K562 (cell line): ENCODE results near the gene RFLNA. TPM values are rescaled to one million over a fixed set of nuclear protein-coding genes. Genes with fewer than 3 reads are reported as not detected.

Experiments
- ATAC-seq: fragments of 200-7000 bp; cut with Tn5 transposase; 3 replicates; pipeline ENCODE4 v1.9.1; 2020; ENCODE audit warnings: moderate library complexity
- BruUV-seq: library from RNA; stranded (reverse); fragments of 400-500 nt; replicated peaks from 2 replicates; lab custom pipeline; 2021; lab: Mats Ljungman, UMichigan
- CTCF ChIA-PET: fragments of 300-600 bp; formaldehyde crosslinking; extraction: SDS; loops from one replicate; lab custom pipeline; 2021; ENCODE audit warnings: low intra/inter-chr PET ratio; lab: Yijun Ruan, JAX
- POLR2A ChIA-PET: fragments of 300-600, 350-650 bp; sonication (Branson Sonifier 250); formaldehyde crosslinking; extraction: SDS; loops from one replicate; lab custom pipeline; 2021; ENCODE audit warnings: antibody characterized with exemption, inconsistent platforms; lab: Yijun Ruan, JAX
- DNase-seq, 4 experiments: peaks; one replicate each; pipeline versions ENCODE4 v3.0.0 to v3.0.0-alpha.2; 2011 to 2018; ENCODE audit warnings: low spot score in 3 of 4, mixed read lengths in 3 of 4; ENCODE audit errors: extremely low read depth in 1 of 4
- FAIRE-seq: peaks from 2 replicates; lab custom pipeline; 2011; peaks lifted over from hg19 to GRCh38; lab: Jason Lieb, UNC
- H2AFZ ChIP-seq: 2 replicates; pipeline ENCODE4 v1.6.0; 2011; ENCODE audit warnings: low read depth, low read length, control low read depth, inconsistent platforms
- H3K27ac ChIP-seq: fragments of 200-600 bp; 3 replicates; pipeline ENCODE4 v1.8.0; 2011; ENCODE audit warnings: low read depth, mild to moderate bottlenecking, control low read depth, inconsistent platforms, low read length, moderate library complexity, mixed read lengths; ENCODE audit errors: extremely low read depth
- H3K27me3 ChIP-seq, 2 experiments: fragments of 300-600 bp in 1 of 2; 2 replicates in 1 of 2; 3 replicates in 1 of 2; pipeline versions ENCODE4 v1.6.0 to v1.8.0; 2011; ENCODE audit warnings: inconsistent platforms in 2 of 2, low read length in 2 of 2, mild to moderate bottlenecking in 1 of 2, mixed read lengths in 1 of 2, moderate library complexity in 1 of 2; ENCODE audit not compliant: control insufficient read depth in 2 of 2, insufficient read depth in 2 of 2
- H3K36me3 ChIP-seq: fragments of 300-600 bp; 3 replicates; pipeline ENCODE4 v1.8.0; 2011; ENCODE audit warnings: mild to moderate bottlenecking, low read length, inconsistent platforms; ENCODE audit not compliant: control insufficient read depth, insufficient read depth
- H3K4me1 ChIP-seq, 2 experiments: fragments of 200-600 bp in 1 of 2; replicated peaks in 1 of 2; 2 replicates in 1 of 2; 3 replicates in 1 of 2; pipeline versions ENCODE4 v1.5.1 to v1.8.0; 2011; ENCODE audit warnings: inconsistent platforms in 2 of 2, low read length in 2 of 2, mild to moderate bottlenecking in 1 of 2, mixed read lengths in 1 of 2, moderate library complexity in 1 of 2; ENCODE audit not compliant: control insufficient read depth in 2 of 2, insufficient read depth in 2 of 2
- H3K4me2 ChIP-seq: 2 replicates; pipeline ENCODE4 v1.6.1; 2011; ENCODE audit warnings: low read length, control low read depth, inconsistent platforms, mixed read lengths; ENCODE audit not compliant: insufficient read depth
- H3K4me3 ChIP-seq: fragments of 200-600 bp; sonication (generic), shearing (Covaris generic); 2 replicates; pipeline ENCODE4 v1.5.1; 2016; ENCODE audit warnings: control low read depth, inconsistent platforms
- H3K79me2 ChIP-seq: fragments of 200-600 bp; 3 replicates; pipeline ENCODE4 v1.8.0; 2011; ENCODE audit warnings: low read length, inconsistent platforms; ENCODE audit not compliant: control insufficient read depth, insufficient read depth
- H3K9ac ChIP-seq, 2 experiments: 2 replicates each; pipeline versions ENCODE4 v1.6.0 to v1.6.1; 2011; ENCODE audit warnings: low read depth in 2 of 2, low read length in 2 of 2, control low read depth in 1 of 2, inconsistent platforms in 1 of 2, mild to moderate bottlenecking in 1 of 2, mixed read lengths in 1 of 2; ENCODE audit not compliant: insufficient read depth in 1 of 2
- H3K9me1 ChIP-seq: one replicate; pipeline ENCODE4 v1.6.0; 2011; ENCODE audit warnings: inconsistent platforms, mild to moderate bottlenecking, low read length, moderate library complexity; ENCODE audit not compliant: control insufficient read depth, insufficient read depth
- H3K9me3 ChIP-seq: replicated peaks from 2 replicates; pipeline ENCODE4 v1.5.1; 2011; ENCODE audit warnings: low read depth, low read length, inconsistent platforms; ENCODE audit not compliant: control insufficient read depth, insufficient read depth
- H4K20me1 ChIP-seq: replicated peaks from 2 replicates; pipeline ENCODE4 v1.6.1; 2011; ENCODE audit warnings: low read length, inconsistent platforms, mixed read lengths; ENCODE audit not compliant: control insufficient read depth, insufficient read depth
- FOXM1 ChIP-seq, 2 experiments: fragments of 450-650 bp in 1 of 2; sonication (generic) in 1 of 2; formaldehyde crosslinking in 1 of 2; IDR thresholded peaks; 2 replicates each; pipeline versions ENCODE4 v1.6.1 to v1.9.0; 2017 to 2022; ENCODE audit warnings: low read depth in 2 of 2, mild to moderate bottlenecking in 2 of 2, missing genetic modification reagents in 1 of 2, moderate library complexity in 1 of 2
- GABPB1 ChIP-seq: sonication (generic); formaldehyde crosslinking; IDR thresholded peaks from 2 replicates; pipeline ENCODE4 v1.8.0; 2022; ENCODE audit warnings: mild to moderate bottlenecking, missing genetic modification reagents
- GTF2F1 ChIP-seq: IDR thresholded peaks from 2 replicates; pipeline ENCODE4 v1.6.1; 2011; ENCODE audit warnings: low read depth, low read length, improper control_type of control experiment
- HEY1 ChIP-seq: fragments of 250-450 bp; sonication (Bioruptor Pico); IDR thresholded peaks from 2 replicates; pipeline ENCODE4 v1.5.0; 2020; ENCODE audit warnings: mild to moderate bottlenecking, moderate library complexity, borderline replicate concordance
- KLF16 ChIP-seq: IDR thresholded peaks from 2 replicates; pipeline ENCODE4 v1.6.1; 2016; ENCODE audit warnings: antibody characterized with exemption
- OTX1 ChIP-seq: fragments of 450-650 bp; formaldehyde crosslinking; IDR thresholded peaks from 2 replicates; pipeline ENCODE4 v1.4.0; 2022; ENCODE audit warnings: mild to moderate bottlenecking
- RBFOX2 ChIP-seq: fragments of 200-400 bp; formaldehyde crosslinking; IDR thresholded peaks from 2 replicates; pipeline ENCODE4 v1.6.1; 2017; ENCODE audit warnings: low read depth, mild to moderate bottlenecking, low read length, moderate library complexity
- RUNX1 ChIP-seq: sonication (generic); IDR thresholded peaks from 2 replicates; pipeline ENCODE4 v1.6.1; 2016; ENCODE audit warnings: antibody characterized with exemption, low read depth
- TFAM ChIP-seq: fragments of 250-450 bp; sonication (Bioruptor Pico); conservative IDR thresholded peaks from 2 replicates; pipeline ENCODE4 v1.5.0; 2021; ENCODE audit warnings: mild to moderate bottlenecking, moderate library complexity
- THRAP3 ChIP-seq: fragments of 450-650 bp; IDR thresholded peaks from 2 replicates; pipeline ENCODE4 v1.6.1; 2016; ENCODE audit warnings: mild to moderate bottlenecking, inconsistent platforms, borderline replicate concordance
- ZNF124 ChIP-seq: sonication (generic); formaldehyde crosslinking; IDR thresholded peaks from 2 replicates; pipeline ENCODE4 v1.8.1; 2022; ENCODE audit warnings: missing genetic modification reagents
- ZNF184 ChIP-seq: sonication (generic); formaldehyde crosslinking; IDR thresholded peaks from 2 replicates; pipeline ENCODE4 v1.5.0; 2020; ENCODE audit warnings: missing genetic modification reagents
- WGBS: fragments of 100-300 bp; shearing (Covaris generic); methylation state at CpG from one replicate; pipeline ENCODE4 v1.1.6; 2016; ENCODE audit warnings: low coverage, mixed read lengths; ENCODE audit not compliant: insufficient coverage; ENCODE audit errors: missing lambda C conversion rate; 5-methylcytosine and 5-hydroxymethylcytosine counted together
- in situ Hi-C: fragments of 300-500 bp; cut with MboI; formaldehyde crosslinking; loops from 4 replicates; pipeline ENCODE4 v1.15.0; 2018; ENCODE audit warnings: inconsistent platforms, mixed read lengths
- intact Hi-C: fragments of 100-400 bp; cut with micrococcal nuclease; formaldehyde crosslinking; loops from 2 replicates; pipeline ENCODE4 v1.14.2; 2022
- polyA plus RNA-seq, 8 experiments: library from polyadenylated mRNA; depleted of rRNA in 4 of 8; stranded (reverse) in 5 of 8; unstranded in 3 of 8; fragments of >200 nt; fragmentation: Nextera tagmentation in 2 of 8; fragmentation: Illumina TruSeq in 1 of 8; extraction: Ambion mirVana in 2 of 8; extraction: Trizol in 1 of 8; gene quantifications; 2 replicates each; pipeline versions ENCODE4 v1.2.1 to v1.2.3, GENCODE V29; 2011 to 2014; ENCODE audit warnings: inconsistent platforms in 1 of 8, missing spikeins in 1 of 8
- total RNA-seq, 7 experiments: library from RNA; depleted of rRNA in 6 of 7; stranded (reverse); fragments of >200 nt in 6 of 7; fragmentation: Illumina TruSeq in 2 of 7; extraction: Trizol in 2 of 7; gene quantifications; 2 replicates each; pipeline versions ENCODE4 v1.2.1 to v1.2.3, GENCODE V29; 2011 to 2021; ENCODE audit warnings: low replicate concordance in 1 of 7
- TF ChIP-seq, protein P1 (sequence below): sonication (generic); formaldehyde crosslinking; IDR thresholded peaks from 2 replicates; pipeline ENCODE4 v1.8.0; 2023; ENCODE audit warnings: mild to moderate bottlenecking, missing genetic modification reagents
- TF ChIP-seq, protein P2 (sequence below): fragments of 450-650 bp; formaldehyde crosslinking; IDR thresholded peaks from 2 replicates; pipeline ENCODE4 v1.4.0; 2022; ENCODE audit warnings: missing genetic modification characterization
- TF ChIP-seq, protein P3 (sequence below): sonication (generic); formaldehyde crosslinking; IDR thresholded peaks from 2 replicates; pipeline ENCODE4 v1.8.0; 2022; ENCODE audit warnings: missing genetic modification reagents, mild to moderate bottlenecking, moderate library complexity, borderline replicate concordance
- TF ChIP-seq, protein P4 (sequence below), 2 experiments: IDR thresholded peaks; 2 replicates each; pipeline ENCODE4 v1.6.1; 2011; ENCODE audit warnings: borderline replicate concordance in 1 of 2, control low read depth in 1 of 2, low read depth in 1 of 2, low read length in 1 of 2, mild to moderate bottlenecking in 1 of 2, mixed read lengths in 1 of 2, moderate library complexity in 1 of 2; ENCODE audit not compliant: insufficient read depth in 1 of 2, insufficient read length in 1 of 2, poor library complexity in 1 of 2, severe bottlenecking in 1 of 2; ENCODE audit errors: extremely low read depth in 1 of 2

RFLNA gene
- total and polyA plus RNA-seq, 9 of the 15 experiments (the other 6 are each of a cell fraction or from before 2014, with no cell fraction given), result not detected

DNA sequence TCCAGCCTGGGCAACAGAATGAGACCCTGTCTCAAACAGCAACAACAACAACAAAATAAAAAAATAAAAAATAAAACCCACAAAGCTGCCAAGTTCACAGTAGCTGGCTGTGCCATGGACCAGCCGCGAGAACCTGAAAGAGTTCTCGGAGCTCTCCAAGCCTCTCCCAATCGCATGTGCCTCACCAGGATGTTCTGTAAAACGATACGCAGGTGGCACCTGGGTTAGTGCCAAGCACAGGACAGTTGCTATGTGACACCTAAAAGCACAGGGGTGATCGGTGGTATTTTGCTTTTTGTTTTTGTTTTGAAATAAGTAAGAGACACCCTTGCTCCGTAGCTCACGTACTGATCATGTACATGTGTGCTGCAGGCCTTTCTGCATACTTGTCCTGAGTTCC is 52.4 kb downstream of the RFLNA start:
- H3K4me1 ChIP-seq, result no peaks in the 10 kb centered on the region; a peak in 2 of 5 replicates
- no peak for ATAC-seq
- no peaks in the 10 kb centered on the region for H3K9me1 ChIP-seq
- no peak for FAIRE-seq
- CTCF ChIA-PET, result no interaction called here
- H3K27me3 ChIP-seq, result no peaks in the 10 kb centered on the region
- no peaks in the 10 kb centered on the region; the same call in 1 of the 2 replicates for H4K20me1 ChIP-seq
- in situ Hi-C loops (no loop called here), intact Hi-C loops (no loop called here)
- no peak for DNase-seq
- no peak overlapping the region for H2AFZ ChIP-seq
- H3K9ac ChIP-seq, result no peak overlapping the region
- H3K27ac ChIP-seq, result no peak overlapping the region
- H3K4me3 ChIP-seq, result no peak overlapping the region
- peaks cover 73% of the 10 kb centered on the region; the same call in 2 of the 3 replicates for H3K36me3 ChIP-seq
- H3K9me3 ChIP-seq, result no peaks in the 10 kb centered on the region
- no peak overlapping the region for H3K4me2 ChIP-seq
- POLR2A ChIA-PET, result no interaction called here
- H3K79me2 ChIP-seq, result no peaks in the 10 kb centered on the region
- WGBS, result 91% methylated on average over 9 of the region's 9 CpGs
- BruUV-seq, result no TSS peak
- TF ChIP-seq RUNX1 (no peak), GABPB1 (CRISPR knock-in tag) (no peak), OTX1 (CRISPR knock-in tag) (no peak), FOXM1 (IDR thresholded peaks at IDR 0.05; ENCODE audit: low read depth) (no peak), FOXM1 (CRISPR knock-in tag; IDR thresholded peaks at IDR 0.05; ENCODE audit: low read depth) (no peak), KLF16 (no peak), HEY1 (CRISPR knock-in tag) (no peak), ZNF124 (CRISPR knock-in tag) (no peak), RBFOX2 (no peak), THRAP3 (no peak), TFAM (no peak), ZNF184 (CRISPR knock-in tag) (no peak), GTF2F1 (no peak)
- TF ChIP-seq, protein P1, sequence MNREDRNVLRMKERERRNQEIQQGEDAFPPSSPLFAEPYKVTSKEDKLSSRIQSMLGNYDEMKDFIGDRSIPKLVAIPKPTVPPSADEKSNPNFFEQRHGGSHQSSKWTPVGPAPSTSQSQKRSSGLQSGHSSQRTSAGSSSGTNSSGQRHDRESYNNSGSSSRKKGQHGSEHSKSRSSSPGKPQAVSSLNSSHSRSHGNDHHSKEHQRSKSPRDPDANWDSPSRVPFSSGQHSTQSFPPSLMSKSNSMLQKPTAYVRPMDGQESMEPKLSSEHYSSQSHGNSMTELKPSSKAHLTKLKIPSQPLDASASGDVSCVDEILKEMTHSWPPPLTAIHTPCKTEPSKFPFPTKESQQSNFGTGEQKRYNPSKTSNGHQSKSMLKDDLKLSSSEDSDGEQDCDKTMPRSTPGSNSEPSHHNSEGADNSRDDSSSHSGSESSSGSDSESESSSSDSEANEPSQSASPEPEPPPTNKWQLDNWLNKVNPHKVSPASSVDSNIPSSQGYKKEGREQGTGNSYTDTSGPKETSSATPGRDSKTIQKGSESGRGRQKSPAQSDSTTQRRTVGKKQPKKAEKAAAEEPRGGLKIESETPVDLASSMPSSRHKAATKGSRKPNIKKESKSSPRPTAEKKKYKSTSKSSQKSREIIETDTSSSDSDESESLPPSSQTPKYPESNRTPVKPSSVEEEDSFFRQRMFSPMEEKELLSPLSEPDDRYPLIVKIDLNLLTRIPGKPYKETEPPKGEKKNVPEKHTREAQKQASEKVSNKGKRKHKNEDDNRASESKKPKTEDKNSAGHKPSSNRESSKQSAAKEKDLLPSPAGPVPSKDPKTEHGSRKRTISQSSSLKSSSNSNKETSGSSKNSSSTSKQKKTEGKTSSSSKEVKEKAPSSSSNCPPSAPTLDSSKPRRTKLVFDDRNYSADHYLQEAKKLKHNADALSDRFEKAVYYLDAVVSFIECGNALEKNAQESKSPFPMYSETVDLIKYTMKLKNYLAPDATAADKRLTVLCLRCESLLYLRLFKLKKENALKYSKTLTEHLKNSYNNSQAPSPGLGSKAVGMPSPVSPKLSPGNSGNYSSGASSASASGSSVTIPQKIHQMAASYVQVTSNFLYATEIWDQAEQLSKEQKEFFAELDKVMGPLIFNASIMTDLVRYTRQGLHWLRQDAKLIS (CRISPR knock-in tag), result no peak
- TF ChIP-seq, protein P2, sequence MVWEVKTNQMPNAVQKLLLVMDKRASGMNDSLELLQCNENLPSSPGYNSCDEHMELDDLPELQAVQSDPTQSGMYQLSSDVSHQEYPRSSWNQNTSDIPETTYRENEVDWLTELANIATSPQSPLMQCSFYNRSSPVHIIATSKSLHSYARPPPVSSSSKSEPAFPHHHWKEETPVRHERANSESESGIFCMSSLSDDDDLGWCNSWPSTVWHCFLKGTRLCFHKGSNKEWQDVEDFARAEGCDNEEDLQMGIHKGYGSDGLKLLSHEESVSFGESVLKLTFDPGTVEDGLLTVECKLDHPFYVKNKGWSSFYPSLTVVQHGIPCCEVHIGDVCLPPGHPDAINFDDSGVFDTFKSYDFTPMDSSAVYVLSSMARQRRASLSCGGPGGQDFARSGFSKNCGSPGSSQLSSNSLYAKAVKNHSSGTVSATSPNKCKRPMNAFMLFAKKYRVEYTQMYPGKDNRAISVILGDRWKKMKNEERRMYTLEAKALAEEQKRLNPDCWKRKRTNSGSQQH (CRISPR knock-in tag), result no peak
- TF ChIP-seq, protein P3, sequence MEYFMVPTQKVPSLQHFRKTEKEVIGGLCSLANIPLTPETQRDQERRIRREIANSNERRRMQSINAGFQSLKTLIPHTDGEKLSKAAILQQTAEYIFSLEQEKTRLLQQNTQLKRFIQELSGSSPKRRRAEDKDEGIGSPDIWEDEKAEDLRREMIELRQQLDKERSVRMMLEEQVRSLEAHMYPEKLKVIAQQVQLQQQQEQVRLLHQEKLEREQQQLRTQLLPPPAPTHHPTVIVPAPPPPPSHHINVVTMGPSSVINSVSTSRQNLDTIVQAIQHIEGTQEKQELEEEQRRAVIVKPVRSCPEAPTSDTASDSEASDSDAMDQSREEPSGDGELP (CRISPR knock-in tag), result no peak
- TF ChIP-seq, protein P4, sequence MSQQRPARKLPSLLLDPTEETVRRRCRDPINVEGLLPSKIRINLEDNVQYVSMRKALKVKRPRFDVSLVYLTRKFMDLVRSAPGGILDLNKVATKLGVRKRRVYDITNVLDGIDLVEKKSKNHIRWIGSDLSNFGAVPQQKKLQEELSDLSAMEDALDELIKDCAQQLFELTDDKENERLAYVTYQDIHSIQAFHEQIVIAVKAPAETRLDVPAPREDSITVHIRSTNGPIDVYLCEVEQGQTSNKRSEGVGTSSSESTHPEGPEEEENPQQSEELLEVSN (IDR thresholded peaks at IDR 0.05; ENCODE audit: borderline replicate concordance in 1 of 2, extremely low read depth in 1 of 2, insufficient read depth in 1 of 2, insufficient read length in 1 of 2, low read depth in 1 of 2, low read length in 1 of 2, poor library complexity in 1 of 2, severe bottlenecking in 1 of 2), result no peak
